Stimulated activated CD4-positive, alpha-beta T cell treated with anti-CD3 and anti-CD28 coated beads, Interleukin-1b, Interleukin-23, amount 100 ng/mL, for 1 hour (primary cell): Measurements from ENCODE around the gene RAB10.
"Not testable (repeated sequence)": the region's sequence is repeated elsewhere in the genome, so short reads cannot be mapped to it uniquely, and the experiment has no call there.

Experiments
- DNase-seq, 2 donors: peaks; one replicate each; pipeline ENCODE4 v3.0.0-alpha.2; 2020; ENCODE audit warnings: low read depth in 2 of 2

The RAB10 gene

GRCh38 chr2:26157580-26157979 is 123.7 kb downstream of the RAB10 start:
- DNase-seq: no peak

GRCh38 chr2:26161926-26162325 is 128.0 kb downstream of the RAB10 start:
- no peak for DNase-seq

- DNase-seq: no peak
These were observed 129.1 kb downstream of the RAB10 start for GRCh38 chr2:26162963-26163362.

GRCh38 chr2:26164231-26164630 is 130.3 kb downstream of the RAB10 start:
- DNase-seq: no peak

- no peak for DNase-seq
These were observed 130.8 kb downstream of the RAB10 start for GRCh38 chr2:26164641-26165211.

GRCh38 chr2:26165403-26165802 is 131.5 kb downstream of the RAB10 start:
- no peak for DNase-seq

GRCh38 chr2:26166541-26166940 is 132.7 kb downstream of the RAB10 start:
- not testable (repeated sequence) for DNase-seq

GRCh38 chr2:26168785-26169184 is 134.9 kb downstream of the RAB10 start:
- no peak for DNase-seq

GRCh38 chr2:26169226-26169625 is 135.3 kb downstream of the RAB10 start:
- no peak for DNase-seq

- DNase-seq: no peak
These were observed 136.0 kb downstream of the RAB10 start for GRCh38 chr2:26169681-26170414.

GRCh38 chr2:26170795-26171194 is 136.9 kb downstream of the RAB10 start:
- DNase-seq: no peak

GRCh38 chr2:26172189-26172870 is 138.4 kb downstream of the RAB10 start:
- DNase-seq: no peak

GRCh38 chr2:26172871-26173775 is 139.2 kb downstream of the RAB10 start, which contains the start of gene GAREM2:
Gene GAREM2, plus strand, starts transcription at chr2:26173088. Its CDS starts 133 bp downstream, at chr2:26173221.
- DNase-seq: no peak

- DNase-seq: no peak
These were observed 140.0 kb downstream of the RAB10 start for GRCh38 chr2:26173776-26174482.

- DNase-seq: no peak
These were observed 141.0 kb downstream of the RAB10 start for GRCh38 chr2:26174691-26175465.

GRCh38 chr2:26175466-26176278 is 141.8 kb downstream of the RAB10 start:
- DNase-seq: no peak

GRCh38 chr2:26176279-26176615 is 142.4 kb downstream of the RAB10 start:
- DNase-seq: no peak

- no peak for DNase-seq
These were observed 143.2 kb downstream of the RAB10 start for GRCh38 chr2:26177122-26177521.

- DNase-seq: no peak
These were observed 144.4 kb downstream of the RAB10 start for GRCh38 chr2:26178246-26178645.
